Thyroid gland (tissue), 4 donors: Measurements from ENCODE around the gene SDHB.

Experiments used
- CTCF ChIP-seq, 6 experiments: fragments of 200-600 bp in 3 of 6; fragments of 450-650 bp in 3 of 6; sonication (generic) in 3 of 6; IDR thresholded peaks; one replicate each; pipeline ENCODE4 v1.5.1; 2016 to 2019; ENCODE audit warnings: antibody characterized with exemption in 6 of 6, mild to moderate bottlenecking in 2 of 6, inconsistent platforms in 1 of 6, moderate library complexity in 1 of 6
- POLR2A ChIP-seq, 2 donors: fragments of 450-650 bp; IDR thresholded peaks; one replicate each; pipeline ENCODE4 v1.6.1; 2017; ENCODE audit warnings: antibody characterized with exemption in 2 of 2, mild to moderate bottlenecking in 2 of 2, moderate library complexity in 1 of 2

DNA sequence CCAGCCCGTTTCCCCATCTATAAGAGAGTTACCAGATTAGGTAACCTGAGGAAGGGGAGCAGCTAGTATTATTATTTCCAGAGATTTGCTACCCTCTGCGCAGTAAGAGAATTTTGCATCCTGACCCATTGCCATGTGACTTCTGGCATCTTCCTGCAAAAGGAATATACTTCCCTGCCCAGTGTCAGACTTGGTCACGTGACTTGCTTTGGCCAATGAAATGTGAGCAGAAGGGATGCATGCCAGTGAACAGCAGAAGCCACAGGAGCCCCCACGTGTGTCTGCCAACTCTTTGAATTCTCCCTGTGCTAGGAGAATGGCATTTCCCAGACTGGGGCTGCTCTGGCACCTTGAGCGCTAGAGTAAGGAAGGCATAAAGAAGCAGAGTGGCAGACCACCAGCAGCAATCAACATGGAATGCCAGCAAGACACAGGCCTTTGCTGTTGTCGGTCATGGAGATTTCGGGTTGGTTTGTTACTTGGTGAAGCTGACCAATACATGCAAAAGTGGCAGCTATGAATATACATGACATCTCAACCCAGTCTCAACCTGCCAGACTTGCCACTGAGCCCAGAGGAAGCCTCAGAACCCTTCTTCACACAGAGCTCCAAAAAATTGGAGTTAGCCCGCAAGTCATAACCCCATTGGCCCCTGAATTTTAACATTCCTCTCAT lies 26.4 kb upstream of the SDHB start:
- no peak for TF ChIP-seq CTCF (IDR thresholded peaks at IDR 0.05)
- no peak for TF ChIP-seq POLR2A (IDR thresholded peaks at IDR 0.05)
